ENCODE measurements around the gene PAM. TPM values are rescaled to one million over a fixed set of nuclear protein-coding genes. Genes with fewer than 3 reads are reported as not detected.

PAM gene
- total RNA-seq, 6 experiments from 2014 or later, result 164 to 266 (median 182) TPM

DNA sequence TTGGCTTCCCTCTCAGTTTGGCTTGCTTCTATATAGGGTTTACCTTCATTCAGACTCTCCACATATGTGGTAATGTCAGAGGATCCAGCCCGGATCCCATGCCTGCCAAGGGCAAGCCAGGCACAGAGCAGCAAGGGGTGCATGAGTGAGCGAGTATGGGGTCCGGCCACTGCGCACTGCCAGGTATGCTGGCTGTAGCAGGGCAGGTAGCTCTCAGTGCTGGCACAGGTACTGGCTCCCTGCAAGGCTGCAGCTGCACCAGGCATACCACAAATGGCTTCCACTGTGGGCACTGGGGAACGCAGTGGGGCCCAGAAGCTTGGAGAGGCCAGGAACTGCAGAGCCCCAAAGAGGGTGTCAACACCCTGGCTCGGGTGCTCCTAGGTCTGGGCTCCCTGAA is 278.6 kb downstream of the PAM start:
- DNase-seq, result no peak
- H3K4me3 Mint-ChIP-seq, result no peak overlapping the region
- no peak overlapping the region for H3K27ac Mint-ChIP-seq
- no peaks in the 10 kb centered on the region; the same call in 1 of the 2 replicates for H3K4me1 Mint-ChIP-seq (ENCODE audit: low read depth)
- H3K9me3 Mint-ChIP-seq, result no peaks in the 10 kb centered on the region
- H3K36me3 Mint-ChIP-seq (ENCODE audit: low read depth), result peaks cover 3% of the 10 kb centered on the region; the same call in 1 of the 2 replicates
- TF ChIP-seq, protein P1, sequence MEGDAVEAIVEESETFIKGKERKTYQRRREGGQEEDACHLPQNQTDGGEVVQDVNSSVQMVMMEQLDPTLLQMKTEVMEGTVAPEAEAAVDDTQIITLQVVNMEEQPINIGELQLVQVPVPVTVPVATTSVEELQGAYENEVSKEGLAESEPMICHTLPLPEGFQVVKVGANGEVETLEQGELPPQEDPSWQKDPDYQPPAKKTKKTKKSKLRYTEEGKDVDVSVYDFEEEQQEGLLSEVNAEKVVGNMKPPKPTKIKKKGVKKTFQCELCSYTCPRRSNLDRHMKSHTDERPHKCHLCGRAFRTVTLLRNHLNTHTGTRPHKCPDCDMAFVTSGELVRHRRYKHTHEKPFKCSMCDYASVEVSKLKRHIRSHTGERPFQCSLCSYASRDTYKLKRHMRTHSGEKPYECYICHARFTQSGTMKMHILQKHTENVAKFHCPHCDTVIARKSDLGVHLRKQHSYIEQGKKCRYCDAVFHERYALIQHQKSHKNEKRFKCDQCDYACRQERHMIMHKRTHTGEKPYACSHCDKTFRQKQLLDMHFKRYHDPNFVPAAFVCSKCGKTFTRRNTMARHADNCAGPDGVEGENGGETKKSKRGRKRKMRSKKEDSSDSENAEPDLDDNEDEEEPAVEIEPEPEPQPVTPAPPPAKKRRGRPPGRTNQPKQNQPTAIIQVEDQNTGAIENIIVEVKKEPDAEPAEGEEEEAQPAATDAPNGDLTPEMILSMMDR (IDR thresholded peaks at IDR 0.05), result no peak
- no peaks in the 10 kb centered on the region for H3K27me3 Mint-ChIP-seq (ENCODE audit: insufficient read depth)

DNA sequence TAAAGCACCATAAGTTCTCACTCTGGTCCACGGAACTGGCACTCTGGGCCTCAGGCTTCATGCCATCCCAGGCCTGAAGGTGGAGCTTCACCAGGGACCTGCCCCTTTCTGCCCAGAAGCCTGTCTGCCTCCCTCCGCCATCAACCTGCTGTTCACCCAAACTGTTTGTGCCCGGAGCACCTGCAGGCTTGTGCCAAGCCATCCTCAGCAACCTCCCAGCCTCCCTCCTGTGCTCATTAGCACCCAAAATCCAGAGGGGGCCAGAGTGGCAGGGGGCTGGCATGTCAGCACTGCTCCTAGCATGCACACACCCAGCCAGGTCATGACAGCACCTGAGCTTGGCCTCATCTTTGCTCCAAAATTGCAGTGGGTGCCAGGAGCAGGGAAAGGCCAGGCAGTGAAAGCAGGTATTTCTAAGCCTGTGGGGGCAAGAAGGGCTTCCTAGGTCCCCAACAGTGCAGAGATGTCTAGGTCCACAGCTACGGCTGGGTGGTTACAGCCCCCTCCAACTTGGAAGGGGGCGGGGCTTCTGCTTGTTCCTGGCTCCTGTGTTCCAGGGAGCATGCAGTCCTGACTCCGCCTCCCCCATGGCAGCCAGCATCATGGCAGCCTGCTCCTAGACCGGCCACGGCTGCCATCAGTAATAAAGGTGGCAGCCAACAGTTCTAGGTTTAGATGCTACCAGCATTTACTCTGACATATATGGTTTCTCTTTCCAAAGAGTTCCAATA is 279.7 kb downstream of the PAM start:
- Mint-ChIP-seq H3K4me3 (no peak overlapping the region), H3K36me3 (ENCODE audit: low read depth) (peaks cover 3% of the 10 kb centered on the region; the same call in 1 of the 2 replicates), H3K9me3 (no peaks in the 10 kb centered on the region), H3K27ac (no peak overlapping the region), H3K27me3 (ENCODE audit: insufficient read depth) (no peaks in the 10 kb centered on the region), H3K4me1 (ENCODE audit: low read depth) (no peaks in the 10 kb centered on the region; the same call in 1 of the 2 replicates)
- TF ChIP-seq, protein P1 (IDR thresholded peaks at IDR 0.05), result no peak
- DNase-seq, result no peak

DNA sequence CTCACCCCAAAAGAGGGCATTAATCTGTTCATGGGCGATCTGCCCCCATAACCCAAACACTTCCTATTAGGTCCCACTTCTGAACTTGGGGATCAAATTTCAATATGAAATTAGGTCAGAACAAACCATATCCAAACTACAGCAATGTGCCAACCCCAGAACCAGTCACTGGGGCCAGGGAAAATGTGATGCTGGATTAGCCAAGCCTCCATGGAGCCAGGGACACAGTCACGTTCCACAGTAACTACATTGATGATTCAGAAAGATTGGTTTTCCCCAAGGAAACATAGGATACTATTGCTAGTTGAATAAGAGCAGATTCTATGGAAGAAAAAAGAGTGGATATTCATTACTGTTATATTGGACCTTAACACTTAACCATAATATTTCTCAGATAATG is 280.6 kb downstream of the PAM start:
- Mint-ChIP-seq H3K4me3 (no peak overlapping the region), H3K9me3 (no peaks in the 10 kb centered on the region), H3K4me1 (ENCODE audit: low read depth) (no peaks in the 10 kb centered on the region; the same call in 1 of the 2 replicates), H3K36me3 (ENCODE audit: low read depth) (peaks cover 3% of the 10 kb centered on the region; the same call in 1 of the 2 replicates), H3K27me3 (ENCODE audit: insufficient read depth) (no peaks in the 10 kb centered on the region), H3K27ac (no peak overlapping the region)
- TF ChIP-seq, protein P1 (IDR thresholded peaks at IDR 0.05), result no peak
- no peak for DNase-seq

DNA sequence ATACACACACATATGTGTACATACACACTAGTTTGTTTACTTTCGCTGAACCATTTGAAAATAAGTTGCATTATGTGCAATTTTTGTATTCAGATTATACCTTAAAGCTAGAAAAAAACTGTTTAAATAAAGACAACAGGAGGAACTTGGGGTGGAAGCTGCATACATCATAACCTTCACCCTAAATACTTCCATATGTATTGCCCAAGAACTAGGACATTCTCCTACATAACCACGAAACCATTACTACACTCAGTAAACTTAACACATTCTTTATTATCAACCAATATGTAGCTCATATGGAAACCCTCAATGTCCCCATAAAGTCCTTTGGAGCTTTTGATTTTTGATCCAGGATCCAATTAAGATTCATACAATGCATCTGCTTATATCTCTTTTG is 281.5 kb downstream of the PAM start:
- no peak overlapping the region for H3K27ac Mint-ChIP-seq
- H3K27me3 Mint-ChIP-seq (ENCODE audit: insufficient read depth), result no peaks in the 10 kb centered on the region
- no peaks in the 10 kb centered on the region for H3K9me3 Mint-ChIP-seq
- DNase-seq, result no peak
- H3K36me3 Mint-ChIP-seq (ENCODE audit: low read depth), result peaks cover 3% of the 10 kb centered on the region; the same call in 1 of the 2 replicates
- no peak overlapping the region for H3K4me3 Mint-ChIP-seq
- H3K4me1 Mint-ChIP-seq (ENCODE audit: low read depth), result no peaks in the 10 kb centered on the region; the same call in 1 of the 2 replicates
- TF ChIP-seq, protein P1 (IDR thresholded peaks at IDR 0.05), result no peak

DNA sequence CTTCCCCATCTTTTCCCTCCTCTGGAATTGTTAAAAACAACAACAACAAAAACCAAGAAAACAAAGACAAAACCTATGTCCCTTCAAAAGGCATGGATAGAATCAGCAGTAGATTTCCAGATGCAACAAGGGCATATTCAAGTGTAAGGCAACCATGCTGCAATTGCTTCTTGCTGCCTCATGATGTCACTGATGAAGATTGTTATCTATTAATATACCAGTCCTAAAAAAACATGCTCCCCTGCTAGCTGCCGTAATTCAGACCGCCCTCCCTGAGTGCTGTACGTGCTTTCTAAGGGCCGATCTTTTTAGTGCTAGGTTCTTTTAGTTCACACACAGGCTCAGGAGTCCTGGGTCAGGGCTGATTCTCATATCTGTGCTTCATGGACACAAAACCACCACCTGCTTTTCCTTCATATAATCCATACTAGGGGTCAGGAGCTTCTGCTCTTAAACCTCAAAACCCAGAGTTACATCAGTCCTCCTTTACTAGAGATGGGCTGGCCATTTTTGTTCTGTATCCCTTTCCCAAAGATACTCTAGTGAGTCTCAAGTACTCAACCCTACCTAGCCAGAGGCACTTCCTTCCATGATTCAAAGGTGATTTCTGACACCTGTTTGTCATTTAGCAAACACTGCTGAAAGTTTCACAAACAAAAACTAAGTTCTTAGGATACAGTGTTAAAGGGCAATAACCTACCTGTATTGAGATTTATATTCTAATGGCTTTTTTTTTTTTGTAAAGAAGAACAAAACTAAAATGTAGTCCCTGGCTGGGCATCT is 282.8 kb downstream of the PAM start:
- no peak overlapping the region for H3K27ac Mint-ChIP-seq
- H3K4me1 Mint-ChIP-seq (ENCODE audit: low read depth), result no peaks in the 10 kb centered on the region; the same call in 1 of the 2 replicates
- H3K4me3 Mint-ChIP-seq, result no peak overlapping the region
- TF ChIP-seq, protein P1 (IDR thresholded peaks at IDR 0.05), result 0 out of 2 replicates have a peak, but pooled peaks have one; percentile 15
- DNase-seq, result no peak
- no peaks in the 10 kb centered on the region for H3K27me3 Mint-ChIP-seq (ENCODE audit: insufficient read depth)
- no peaks in the 10 kb centered on the region for H3K36me3 Mint-ChIP-seq (ENCODE audit: low read depth)
- H3K9me3 Mint-ChIP-seq, result no peaks in the 10 kb centered on the region
